SK-N-SH (cell line): Measurements from ENCODE around the gene PLEKHF1. TPM values are rescaled to one million over a fixed set of nuclear protein-coding genes. Genes with fewer than 3 reads are reported as not detected.

Experiments
- CTCF ChIA-PET: fragments of 300-600, 350-600 bp; formaldehyde crosslinking; extraction: SDS; loops from one replicate; lab custom pipeline; 2021; lab: Yijun Ruan, JAX
- POLR2A ChIA-PET: fragments of 350-600 bp; sonication (Branson Sonifier 250); formaldehyde crosslinking; extraction: SDS; loops from one replicate; lab custom pipeline; 2020; ENCODE audit warnings: antibody characterized with exemption, inconsistent platforms; lab: Yijun Ruan, JAX
- DNase-seq: peaks from one replicate; pipeline ENCODE4 v3.0.0; 2012
- H2AFZ ChIP-seq: fragments of 200-600 bp; sonication (generic); 2 replicates; pipeline ENCODE4 v1.8.1; 2016; ENCODE audit warnings: antibody characterized with exemption, mild to moderate bottlenecking, low read depth
- H3F3A ChIP-seq: fragments of 200-600 bp; sonication (generic); replicated peaks from 2 replicates; pipeline ENCODE3; 2016; ENCODE audit warnings: antibody characterized with exemption, mild to moderate bottlenecking; ENCODE audit not compliant: insufficient read depth
- H3K27ac ChIP-seq, 2 experiments: fragments of 200-500 bp in 1 of 2; fragments of 200-600 bp in 1 of 2; sonication (Bioruptor generic) in 1 of 2; sonication (generic), shearing (Covaris generic) in 1 of 2; 2 replicates each; pipeline versions ENCODE4 v1.5.1 to v1.6.1; 2014 to 2016; ENCODE audit warnings: low read depth in 2 of 2, inconsistent platforms in 1 of 2, low read length in 1 of 2, mild to moderate bottlenecking in 1 of 2, mixed read lengths in 1 of 2
- H3K27me3 ChIP-seq: fragments of 200-600 bp; sonication (generic), shearing (Covaris generic); 2 replicates; pipeline ENCODE4 v1.6.1; 2016; ENCODE audit warnings: mixed run types; ENCODE audit not compliant: insufficient read depth
- H3K36me3 ChIP-seq, 2 experiments: fragments of 200-500 bp in 1 of 2; fragments of 200-600 bp in 1 of 2; sonication (Bioruptor generic) in 1 of 2; sonication (generic) in 1 of 2; replicated peaks in 1 of 2; 2 replicates each; pipeline versions ENCODE3 to v1.5.1; 2014 to 2016; ENCODE audit warnings: low read length in 1 of 2, mild to moderate bottlenecking in 1 of 2; ENCODE audit not compliant: insufficient read depth in 2 of 2, control insufficient read depth in 1 of 2
- H3K4me1 ChIP-seq, 2 experiments: fragments of 200-500 bp in 1 of 2; fragments of 200-600 bp in 1 of 2; sonication (Bioruptor generic) in 1 of 2; sonication (generic), shearing (Covaris generic) in 1 of 2; 2 replicates each; pipeline versions ENCODE4 v1.5.1 to v1.6.1; 2014 to 2016; ENCODE audit warnings: low read depth in 1 of 2, low read length in 1 of 2, mixed run types in 1 of 2; ENCODE audit not compliant: insufficient read depth in 2 of 2, control insufficient read depth in 1 of 2
- H3K4me2 ChIP-seq: fragments of 200-600 bp; sonication (generic), shearing (Covaris generic); 2 replicates; pipeline ENCODE4 v1.6.1; 2017; ENCODE audit warnings: mixed run types
- H3K4me3 ChIP-seq, 2 experiments: fragments of 200-500 bp in 1 of 2; fragments of 200-600 bp in 1 of 2; sonication (Bioruptor generic) in 1 of 2; sonication (generic), shearing (Covaris generic) in 1 of 2; 2 replicates each; pipeline versions ENCODE4 v1.5.1 to v1.8.1; 2014 to 2016; ENCODE audit warnings: low read depth in 2 of 2, inconsistent platforms in 1 of 2, low read length in 1 of 2, mild to moderate bottlenecking in 1 of 2, mixed read lengths in 1 of 2, moderate library complexity in 1 of 2
- H3K79me2 ChIP-seq: fragments of 200-600 bp; sonication (generic); 2 replicates; pipeline ENCODE4 v1.8.1; 2017; ENCODE audit warnings: mild to moderate bottlenecking; ENCODE audit not compliant: insufficient read depth
- H3K9ac ChIP-seq: fragments of 200-600 bp; sonication (generic); 2 replicates; pipeline ENCODE4 v1.6.1; 2017; ENCODE audit warnings: mixed run types
- H3K9me2 ChIP-seq: fragments of 200-600 bp; sonication (generic); 2 replicates; pipeline ENCODE4 v1.6.1; 2017; ENCODE audit warnings: mixed run types
- H3K9me3 ChIP-seq: fragments of 200-600 bp; sonication (generic); 2 replicates; pipeline ENCODE4 v1.6.1; 2017; ENCODE audit warnings: mixed run types, mild to moderate bottlenecking, moderate library complexity
- H4K20me1 ChIP-seq: fragments of 200-600 bp; sonication (generic); 2 replicates; pipeline ENCODE4 v1.6.1; 2017; ENCODE audit warnings: mild to moderate bottlenecking, mixed run types; ENCODE audit not compliant: insufficient read depth
- CHD2 ChIP-seq: fragments of 150-350 bp; IDR thresholded peaks from 2 replicates; pipeline ENCODE4 v1.6.1; 2018; ENCODE audit warnings: low read length; ENCODE audit not compliant: partially characterized antibody
- FOSL2 ChIP-seq: IDR thresholded peaks from 2 replicates; pipeline ENCODE4 v1.4.0; 2012; ENCODE audit warnings: low read depth, mild to moderate bottlenecking, moderate library complexity, borderline replicate concordance
- FOXM1 ChIP-seq: IDR thresholded peaks from 2 replicates; pipeline ENCODE4 v1.4.0; 2012; ENCODE audit warnings: low read depth, mild to moderate bottlenecking
- GABPA ChIP-seq: IDR thresholded peaks from 2 replicates; pipeline ENCODE4 v1.4.0; 2012; ENCODE audit warnings: low read depth, mild to moderate bottlenecking
- GATA2 ChIP-seq: sonication (generic); formaldehyde crosslinking; IDR thresholded peaks from 2 replicates; pipeline ENCODE4 v1.5.0; 2020; ENCODE audit warnings: mild to moderate bottlenecking, missing genetic modification reagents
- JUND ChIP-seq: IDR thresholded peaks from 2 replicates; pipeline ENCODE4 v1.4.0; 2012
- NRF1 ChIP-seq: IDR thresholded peaks from 2 replicates; pipeline ENCODE4 v1.6.1; 2012; ENCODE audit warnings: low read depth, mild to moderate bottlenecking, low read length
- RFX5 ChIP-seq: IDR thresholded peaks from 2 replicates; pipeline ENCODE4 v1.6.1; 2012; ENCODE audit warnings: mild to moderate bottlenecking, improper control_type of control experiment, low read length
- RXRA ChIP-seq: IDR thresholded peaks from 2 replicates; pipeline ENCODE4 v1.4.0; 2012; ENCODE audit warnings: low read depth, mild to moderate bottlenecking, borderline replicate concordance
- TAF1 ChIP-seq: IDR thresholded peaks from 2 replicates; pipeline ENCODE4 v1.6.1; 2012; ENCODE audit warnings: low read depth, mild to moderate bottlenecking, low read length, moderate library complexity, borderline replicate concordance
- TCF12 ChIP-seq: IDR thresholded peaks from 2 replicates; pipeline ENCODE4 v1.4.0; 2012
- YY1 ChIP-seq: IDR thresholded peaks from 2 replicates; pipeline ENCODE4 v1.4.0; 2012; ENCODE audit warnings: low read depth, mild to moderate bottlenecking
- WGBS: methylation state at CpG from one replicate; pipeline ENCODE4 v1.1.6; 2017; ENCODE audit warnings: low lambda C conversion rate; 5-methylcytosine and 5-hydroxymethylcytosine counted together
- polyA plus RNA-seq, 3 experiments: library from polyadenylated mRNA; depleted of rRNA; stranded (reverse); fragments of >200 nt; gene quantifications; 2 replicates each; pipeline ENCODE4 v1.2.3, GENCODE V29; 2012
- TF ChIP-seq, protein P1 (sequence below): fragments of 200-600 bp; sonication (generic); IDR thresholded peaks from 2 replicates; pipeline ENCODE4 v1.6.1; 2017; ENCODE audit warnings: antibody characterized with exemption, mild to moderate bottlenecking, moderate library complexity
- TF ChIP-seq, protein P2 (sequence below): IDR thresholded peaks from 2 replicates; pipeline ENCODE4 v1.4.0; 2012; ENCODE audit warnings: low read depth, borderline replicate concordance
- TF ChIP-seq, protein P3 (sequence below): IDR thresholded peaks from 2 replicates; pipeline ENCODE4 v1.4.0; 2012; ENCODE audit warnings: low read depth, borderline replicate concordance
- TF ChIP-seq, protein P4 (sequence below): fragments of 150-350 bp; IDR thresholded peaks from 2 replicates; pipeline ENCODE4 v1.6.1; 2016; ENCODE audit warnings: mild to moderate bottlenecking, low read depth, low read length

The PLEKHF1 gene
- polyA plus RNA-seq, 1 of the 3 experiments (the other 2 are of a cell fraction): 3.9 TPM

DNA sequence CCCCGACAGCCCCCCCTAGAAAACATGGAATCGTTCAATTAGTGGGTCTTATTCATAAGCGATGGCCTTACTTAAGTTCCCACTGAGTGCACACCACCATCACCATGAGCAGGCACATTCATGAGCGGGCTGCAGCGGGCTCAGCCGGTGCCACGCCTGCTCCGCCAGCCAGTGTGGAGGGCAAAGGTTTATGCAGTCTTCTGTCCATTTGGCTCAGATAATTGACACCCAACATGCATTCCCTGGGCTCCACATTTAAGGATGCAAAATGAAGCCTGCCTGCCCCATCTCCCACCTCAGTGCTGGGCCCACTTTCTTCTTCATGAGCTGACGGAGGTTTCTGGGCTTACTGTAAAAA, 37.7 kb downstream of the PLEKHF1 start:
- POLR2A ChIA-PET: no interaction called here
- H3F3A ChIP-seq: peaks cover 2% of the 10 kb centered on the region
- H3K4me2 ChIP-seq: no peak overlapping the region
- DNase-seq: no peak
- CTCF ChIA-PET: interaction anchor here (1.2 to 2.2 kb wide), 2 partner anchors 8 to 14 kb away, joined by 4 to 17 read pairs; no protein-coding TSS in a partner anchor
- H3K9ac ChIP-seq: no peak overlapping the region
- H3K9me3 ChIP-seq: no peaks in the 10 kb centered on the region
- H4K20me1 ChIP-seq: 0 out of 2 replicates have a peak, but pooled peaks cover 5% of the 10 kb centered on the region
- no peaks in the 10 kb centered on the region for H3K27me3 ChIP-seq
- no peak for TF ChIP-seq NRF1
- no peak for TF ChIP-seq RFX5
- TF ChIP-seq, protein P1, sequence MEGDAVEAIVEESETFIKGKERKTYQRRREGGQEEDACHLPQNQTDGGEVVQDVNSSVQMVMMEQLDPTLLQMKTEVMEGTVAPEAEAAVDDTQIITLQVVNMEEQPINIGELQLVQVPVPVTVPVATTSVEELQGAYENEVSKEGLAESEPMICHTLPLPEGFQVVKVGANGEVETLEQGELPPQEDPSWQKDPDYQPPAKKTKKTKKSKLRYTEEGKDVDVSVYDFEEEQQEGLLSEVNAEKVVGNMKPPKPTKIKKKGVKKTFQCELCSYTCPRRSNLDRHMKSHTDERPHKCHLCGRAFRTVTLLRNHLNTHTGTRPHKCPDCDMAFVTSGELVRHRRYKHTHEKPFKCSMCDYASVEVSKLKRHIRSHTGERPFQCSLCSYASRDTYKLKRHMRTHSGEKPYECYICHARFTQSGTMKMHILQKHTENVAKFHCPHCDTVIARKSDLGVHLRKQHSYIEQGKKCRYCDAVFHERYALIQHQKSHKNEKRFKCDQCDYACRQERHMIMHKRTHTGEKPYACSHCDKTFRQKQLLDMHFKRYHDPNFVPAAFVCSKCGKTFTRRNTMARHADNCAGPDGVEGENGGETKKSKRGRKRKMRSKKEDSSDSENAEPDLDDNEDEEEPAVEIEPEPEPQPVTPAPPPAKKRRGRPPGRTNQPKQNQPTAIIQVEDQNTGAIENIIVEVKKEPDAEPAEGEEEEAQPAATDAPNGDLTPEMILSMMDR: no peak
- TF ChIP-seq CHD2: no peak
- TF ChIP-seq FOXM1: no peak
- TF ChIP-seq GABPA: no peak
- no peak for TF ChIP-seq FOSL2
- TF ChIP-seq, protein P2, sequence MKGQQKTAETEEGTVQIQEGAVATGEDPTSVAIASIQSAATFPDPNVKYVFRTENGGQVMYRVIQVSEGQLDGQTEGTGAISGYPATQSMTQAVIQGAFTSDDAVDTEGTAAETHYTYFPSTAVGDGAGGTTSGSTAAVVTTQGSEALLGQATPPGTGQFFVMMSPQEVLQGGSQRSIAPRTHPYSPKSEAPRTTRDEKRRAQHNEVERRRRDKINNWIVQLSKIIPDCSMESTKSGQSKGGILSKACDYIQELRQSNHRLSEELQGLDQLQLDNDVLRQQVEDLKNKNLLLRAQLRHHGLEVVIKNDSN: no peak
- TF ChIP-seq RXRA: no peak
- no peak for TF ChIP-seq GATA2 (CRISPR knock-in tag)
- TF ChIP-seq, protein P3, sequence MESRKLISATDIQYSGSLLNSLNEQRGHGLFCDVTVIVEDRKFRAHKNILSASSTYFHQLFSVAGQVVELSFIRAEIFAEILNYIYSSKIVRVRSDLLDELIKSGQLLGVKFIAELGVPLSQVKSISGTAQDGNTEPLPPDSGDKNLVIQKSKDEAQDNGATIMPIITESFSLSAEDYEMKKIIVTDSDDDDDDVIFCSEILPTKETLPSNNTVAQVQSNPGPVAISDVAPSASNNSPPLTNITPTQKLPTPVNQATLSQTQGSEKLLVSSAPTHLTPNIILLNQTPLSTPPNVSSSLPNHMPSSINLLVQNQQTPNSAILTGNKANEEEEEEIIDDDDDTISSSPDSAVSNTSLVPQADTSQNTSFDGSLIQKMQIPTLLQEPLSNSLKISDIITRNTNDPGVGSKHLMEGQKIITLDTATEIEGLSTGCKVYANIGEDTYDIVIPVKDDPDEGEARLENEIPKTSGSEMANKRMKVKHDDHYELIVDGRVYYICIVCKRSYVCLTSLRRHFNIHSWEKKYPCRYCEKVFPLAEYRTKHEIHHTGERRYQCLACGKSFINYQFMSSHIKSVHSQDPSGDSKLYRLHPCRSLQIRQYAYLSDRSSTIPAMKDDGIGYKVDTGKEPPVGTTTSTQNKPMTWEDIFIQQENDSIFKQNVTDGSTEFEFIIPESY: no peak
- TF ChIP-seq, protein P4, sequence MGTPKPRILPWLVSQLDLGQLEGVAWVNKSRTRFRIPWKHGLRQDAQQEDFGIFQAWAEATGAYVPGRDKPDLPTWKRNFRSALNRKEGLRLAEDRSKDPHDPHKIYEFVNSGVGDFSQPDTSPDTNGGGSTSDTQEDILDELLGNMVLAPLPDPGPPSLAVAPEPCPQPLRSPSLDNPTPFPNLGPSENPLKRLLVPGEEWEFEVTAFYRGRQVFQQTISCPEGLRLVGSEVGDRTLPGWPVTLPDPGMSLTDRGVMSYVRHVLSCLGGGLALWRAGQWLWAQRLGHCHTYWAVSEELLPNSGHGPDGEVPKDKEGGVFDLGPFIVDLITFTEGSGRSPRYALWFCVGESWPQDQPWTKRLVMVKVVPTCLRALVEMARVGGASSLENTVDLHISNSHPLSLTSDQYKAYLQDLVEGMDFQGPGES: no peak
- no peak for TF ChIP-seq TCF12
- no peak for TF ChIP-seq YY1
- TF ChIP-seq TAF1: no peak
- no peak for TF ChIP-seq JUND
- H3K4me3 ChIP-seq: no peak overlapping the region
- peaks cover 10 to 28% of the 10 kb centered on the region in 2 experiments for H3K36me3 ChIP-seq
- H3K4me1 ChIP-seq: no peaks in the 10 kb centered on the region
- no peaks in the 10 kb centered on the region for H3K9me2 ChIP-seq
- H3K79me2 ChIP-seq: no peaks in the 10 kb centered on the region
- H3K27ac ChIP-seq: no peak overlapping the region
- H2AFZ ChIP-seq: no peak overlapping the region
- 91% methylated on average over 8 of the region's 9 CpGs for WGBS
